ENCODE data around the gene MFN2.

MFN2 gene

GRCh38 chr1:11948822-11949458 lies 31.3 kb upstream of the MFN2 start:
- TF ChIP-seq CTCF (IDR thresholded peaks at IDR 0.05; ENCODE audit: low read depth, low read length): no peak
- H3K4me3 ChIP-seq (ENCODE audit: low read depth, low read length): no peak overlapping the region

GRCh38 chr1:11951901-11952300 lies 28.3 kb upstream of the MFN2 start:
- no peak overlapping the region for H3K4me3 ChIP-seq (ENCODE audit: low read depth, low read length)
- TF ChIP-seq CTCF (IDR thresholded peaks at IDR 0.05; ENCODE audit: low read depth, low read length): no peak

- TF ChIP-seq CTCF (IDR thresholded peaks at IDR 0.05; ENCODE audit: low read depth, low read length): no peak
- no peak overlapping the region for H3K4me3 ChIP-seq (ENCODE audit: low read depth, low read length)
Observed at GRCh38 chr1:11952455-11953109, 27.7 kb upstream of the MFN2 start.

- TF ChIP-seq CTCF (IDR thresholded peaks at IDR 0.05; ENCODE audit: low read depth, low read length): no peak
- no peak overlapping the region for H3K4me3 ChIP-seq (ENCODE audit: low read depth, low read length)
Observed at GRCh38 chr1:11955221-11955620, 25.0 kb upstream of the MFN2 start.

- no peak for TF ChIP-seq CTCF (IDR thresholded peaks at IDR 0.05; ENCODE audit: low read depth, low read length)
- no peak overlapping the region for H3K4me3 ChIP-seq (ENCODE audit: low read depth, low read length)
Observed at GRCh38 chr1:11957398-11957797, 22.8 kb upstream of the MFN2 start.

- no peak for TF ChIP-seq CTCF (IDR thresholded peaks at IDR 0.05; ENCODE audit: low read depth, low read length)
- H3K4me3 ChIP-seq (ENCODE audit: low read depth, low read length): no peak overlapping the region
Observed at GRCh38 chr1:11957897-11958296, 22.3 kb upstream of the MFN2 start.

GRCh38 chr1:11960276-11960675 lies 20.0 kb upstream of the MFN2 start:
- no peak for TF ChIP-seq CTCF (IDR thresholded peaks at IDR 0.05; ENCODE audit: low read depth, low read length)

More at GRCh38 chr1:11960276-11960675, 20.0 kb upstream of the MFN2 start:
- no peak overlapping the region for H3K4me3 ChIP-seq (ENCODE audit: low read depth, low read length)

All from WI38 (cell line).